Retinal pigment epithelial cell (primary cell): ENCODE data around the gene PRDM16.

Experiments used
- DNase-seq: peaks from one replicate; pipeline ENCODE4 v3.0.0-alpha.2; 2010; ENCODE audit warnings: low read depth
- H3K4me3 ChIP-seq: 2 replicates; pipeline ENCODE4 v1.5.1; 2011; ENCODE audit warnings: mild to moderate bottlenecking, low read length, control low read depth, moderate library complexity
- CTCF ChIP-seq: conservative IDR thresholded peaks from 2 replicates; pipeline ENCODE4 v1.5.1; 2011; ENCODE audit warnings: low read depth, low read length, control low read depth, inconsistent platforms

The PRDM16 gene

GRCh38 chr1:3268281-3268680, 199.3 kb downstream of the PRDM16 start:
- no peak for DNase-seq
- no peak for TF ChIP-seq CTCF
- H3K4me3 ChIP-seq: no peak overlapping the region

GRCh38 chr1:3270403-3271245, 201.6 kb downstream of the PRDM16 start:
- H3K4me3 ChIP-seq: no peak overlapping the region
- no peak for TF ChIP-seq CTCF
- no peak for DNase-seq

GRCh38 chr1:3271866-3272265, 202.9 kb downstream of the PRDM16 start:
- no peak for DNase-seq
- no peak overlapping the region for H3K4me3 ChIP-seq
- TF ChIP-seq CTCF: no peak

- no peak for DNase-seq
- no peak overlapping the region for H3K4me3 ChIP-seq
- TF ChIP-seq CTCF: no peak
These were observed 203.5 kb downstream of the PRDM16 start for GRCh38 chr1:3272321-3273045.

- no peak for DNase-seq
- H3K4me3 ChIP-seq: no peak overlapping the region
- no peak for TF ChIP-seq CTCF
These were observed 204.4 kb downstream of the PRDM16 start for GRCh38 chr1:3273447-3273846.

- no peak for TF ChIP-seq CTCF
- no peak for DNase-seq
- no peak overlapping the region for H3K4me3 ChIP-seq
These were observed 206.0 kb downstream of the PRDM16 start for GRCh38 chr1:3274972-3275371.
